T-helper 2 cell treated with Interferon-gamma antibody and Interleukin-4, amounts not matched to agents 5 μg/mL and 100 μg/mL, for 36 hours (primary cell): ENCODE data around the gene DNAI4.

Experiments
- DNase-seq: peaks from one replicate; pipeline ENCODE4 v3.0.0; 2021; ENCODE audit warnings: low spot score
- H3K27ac Mint-ChIP-seq: one replicate; pipeline ENCODE4 v1.8.0; 2021; ENCODE audit warnings: mild to moderate bottlenecking, mixed read lengths
- H3K27me3 Mint-ChIP-seq: one replicate; pipeline ENCODE4 v1.8.0; 2021; ENCODE audit warnings: low read depth, mixed read lengths
- H3K36me3 Mint-ChIP-seq: one replicate; pipeline ENCODE4 v1.8.0; 2021; ENCODE audit warnings: low read depth, mixed read lengths
- H3K4me1 Mint-ChIP-seq: one replicate; pipeline ENCODE4 v1.8.0; 2021; ENCODE audit warnings: low read depth, mixed read lengths
- H3K4me3 Mint-ChIP-seq: one replicate; pipeline ENCODE4 v1.8.0; 2022; ENCODE audit warnings: mild to moderate bottlenecking, moderate library complexity, mixed read lengths
- H3K9me3 Mint-ChIP-seq: one replicate; pipeline ENCODE4 v1.8.0; 2021; ENCODE audit warnings: mixed read lengths

Gene DNAI4

GRCh38 chr1:66933887-66934700 is 9.4 kb upstream of the DNAI4 start:
- peaks cover 21% of the 10 kb centered on the region for H3K36me3 Mint-ChIP-seq
- DNase-seq, result no peak
- H3K27me3 Mint-ChIP-seq, result no peaks in the 10 kb centered on the region
- peak overlapping the region; percentile 81 for H3K27ac Mint-ChIP-seq
- H3K9me3 Mint-ChIP-seq, result no peaks in the 10 kb centered on the region
- H3K4me1 Mint-ChIP-seq, result peaks cover 59% of the 10 kb centered on the region
- peak overlapping the region; percentile 85 for H3K4me3 Mint-ChIP-seq

GRCh38 chr1:66932291-66932690 is 7.6 kb upstream of the DNAI4 start:
- H3K27ac Mint-ChIP-seq, result peak overlapping the region; percentile 79
- H3K36me3 Mint-ChIP-seq, result peaks cover 21% of the 10 kb centered on the region
- no peaks in the 10 kb centered on the region for H3K27me3 Mint-ChIP-seq
- H3K4me1 Mint-ChIP-seq, result peaks cover 55% of the 10 kb centered on the region
- peak overlapping the region; percentile 85 for H3K4me3 Mint-ChIP-seq
- no peak for DNase-seq
- H3K9me3 Mint-ChIP-seq, result no peaks in the 10 kb centered on the region

GRCh38 chr1:66931590-66931989 is 6.9 kb upstream of the DNAI4 start:
- Mint-ChIP-seq H3K4me3 (peak overlapping the region; percentile 92), H3K9me3 (no peaks in the 10 kb centered on the region), H3K27me3 (no peaks in the 10 kb centered on the region), H3K27ac (peak overlapping the region; percentile 92), H3K36me3 (peaks cover 18% of the 10 kb centered on the region), H3K4me1 (peaks cover 55% of the 10 kb centered on the region)
- DNase-seq, result no peak

- Mint-ChIP-seq H3K36me3 (peaks cover 16% of the 10 kb centered on the region), H3K9me3 (no peaks in the 10 kb centered on the region), H3K27me3 (no peaks in the 10 kb centered on the region), H3K4me1 (peaks cover 58% of the 10 kb centered on the region), H3K27ac (peak overlapping the region; percentile 92), H3K4me3 (peak overlapping the region; percentile 92)
- DNase-seq, result no peak
Observed at GRCh38 chr1:66930823-66931174, 6.1 kb upstream of the DNAI4 start.

GRCh38 chr1:66929999-66930822 is 5.6 kb upstream of the DNAI4 start:
- H3K36me3 Mint-ChIP-seq, result peaks cover 11% of the 10 kb centered on the region

GRCh38 chr1:66929691-66929998 is 5.0 kb upstream of the DNAI4 start:
- H3K27me3 Mint-ChIP-seq, result no peaks in the 10 kb centered on the region
- H3K9me3 Mint-ChIP-seq, result no peaks in the 10 kb centered on the region
- H3K4me3 Mint-ChIP-seq, result peak overlapping the region; percentile 92
- no peak for DNase-seq
- H3K4me1 Mint-ChIP-seq, result peaks cover 51% of the 10 kb centered on the region
- H3K36me3 Mint-ChIP-seq, result peaks cover 10% of the 10 kb centered on the region
- peak overlapping the region; percentile 92 for H3K27ac Mint-ChIP-seq

More at GRCh38 chr1:66929999-66930822, 5.6 kb upstream of the DNAI4 start:
- peaks cover 56% of the 10 kb centered on the region for H3K4me1 Mint-ChIP-seq
- DNase-seq, result peak; percentile 95
- no peaks in the 10 kb centered on the region for H3K27me3 Mint-ChIP-seq
- peak overlapping the region; percentile 92 for H3K4me3 Mint-ChIP-seq
- H3K27ac Mint-ChIP-seq, result peak overlapping the region; percentile 92
- no peaks in the 10 kb centered on the region for H3K9me3 Mint-ChIP-seq

GRCh38 chr1:66929146-66929688 is 4.6 kb upstream of the DNAI4 start:
- Mint-ChIP-seq H3K9me3 (no peaks in the 10 kb centered on the region), H3K27me3 (no peaks in the 10 kb centered on the region), H3K4me1 (peaks cover 51% of the 10 kb centered on the region), H3K36me3 (peaks cover 10% of the 10 kb centered on the region), H3K4me3 (peak overlapping the region; percentile 92), H3K27ac (peak overlapping the region; percentile 92)
- no peak for DNase-seq

GRCh38 chr1:66927528-66927927 is 2.9 kb upstream of the DNAI4 start:
- Mint-ChIP-seq H3K4me1 (peaks cover 47% of the 10 kb centered on the region), H3K36me3 (peaks cover 7% of the 10 kb centered on the region), H3K27me3 (no peaks in the 10 kb centered on the region), H3K27ac (no peak overlapping the region), H3K4me3 (no peak overlapping the region), H3K9me3 (no peaks in the 10 kb centered on the region)
- DNase-seq, result no peak

GRCh38 chr1:66925944-66926343 is 1.3 kb upstream of the DNAI4 start:
- Mint-ChIP-seq H3K27ac (peak overlapping the region; percentile 92), H3K9me3 (no peaks in the 10 kb centered on the region), H3K27me3 (no peaks in the 10 kb centered on the region), H3K4me1 (peaks cover 42% of the 10 kb centered on the region), H3K36me3 (peaks cover 3% of the 10 kb centered on the region), H3K4me3 (peak overlapping the region; percentile 94)
- DNase-seq, result no peak

- Mint-ChIP-seq H3K4me1 (peaks cover 42% of the 10 kb centered on the region), H3K27me3 (no peaks in the 10 kb centered on the region), H3K4me3 (peak overlapping the region; percentile 94), H3K9me3 (no peaks in the 10 kb centered on the region), H3K27ac (peak overlapping the region; percentile 92), H3K36me3 (peaks cover 3% of the 10 kb centered on the region)
- no peak for DNase-seq
Observed at GRCh38 chr1:66925558-66925910, 878 bp upstream of the DNAI4 start.

GRCh38 chr1:66920543-66920942 is 4.1 kb downstream of the DNAI4 start:
- no peak for DNase-seq
- no peak overlapping the region for H3K4me3 Mint-ChIP-seq
- H3K9me3 Mint-ChIP-seq, result peaks cover 10% of the 10 kb centered on the region
- H3K27ac Mint-ChIP-seq, result no peak overlapping the region
- no peaks in the 10 kb centered on the region for H3K27me3 Mint-ChIP-seq
- H3K36me3 Mint-ChIP-seq, result peaks cover 5% of the 10 kb centered on the region
- peaks cover 14% of the 10 kb centered on the region for H3K4me1 Mint-ChIP-seq

- no peak for DNase-seq
- Mint-ChIP-seq H3K27ac (no peak overlapping the region), H3K27me3 (no peaks in the 10 kb centered on the region), H3K4me1 (peaks cover 13% of the 10 kb centered on the region), H3K4me3 (no peak overlapping the region), H3K9me3 (peaks cover 10% of the 10 kb centered on the region), H3K36me3 (peaks cover 5% of the 10 kb centered on the region)
Observed at GRCh38 chr1:66919828-66920227, 4.8 kb downstream of the DNAI4 start.

GRCh38 chr1:66919063-66919462 is 5.6 kb downstream of the DNAI4 start:
- Mint-ChIP-seq H3K4me3 (no peak overlapping the region), H3K27me3 (no peaks in the 10 kb centered on the region), H3K27ac (no peak overlapping the region), H3K9me3 (peaks cover 10% of the 10 kb centered on the region), H3K4me1 (peaks cover 13% of the 10 kb centered on the region), H3K36me3 (peaks cover 5% of the 10 kb centered on the region)
- no peak for DNase-seq

- Mint-ChIP-seq H3K36me3 (peaks cover 5% of the 10 kb centered on the region), H3K27ac (no peak overlapping the region), H3K4me1 (peaks cover 2% of the 10 kb centered on the region), H3K9me3 (peaks cover 10% of the 10 kb centered on the region), H3K27me3 (no peaks in the 10 kb centered on the region), H3K4me3 (no peak overlapping the region)
- DNase-seq, result no peak
Observed at GRCh38 chr1:66917476-66917875, 7.2 kb downstream of the DNAI4 start.
